ENCODE results near the gene IVL. TPM values are rescaled to one million over a fixed set of nuclear protein-coding genes. Genes with fewer than 3 reads are reported as not detected.

IVL gene
- total RNA-seq, 2 donors from 2014 or later = 0.46 to 0.57 TPM

GRCh38 chr1:152942161-152942560 lies 33.8 kb downstream of the IVL start:
- intact Hi-C loops (cut with DNase I) = no loop called here
- TF ChIP-seq CTCF (IDR thresholded peaks at IDR 0.05) (no peak), POLR2AphosphoS5 (IDR thresholded peaks at IDR 0.05) (no peak), POLR2A (IDR thresholded peaks at IDR 0.05) (no peak)
- WGBS = 80% methylated on average over 2 of the region's 2 CpGs
- Histone ChIP-seq H3K4me3 (no peak overlapping the region), H3K36me3 (no peaks in the 10 kb centered on the region), H3K27ac (no peak overlapping the region), H3K9me3 (no peaks in the 10 kb centered on the region), H3K27me3 (replicated peaks; ENCODE audit: insufficient read depth) (no peaks in the 10 kb centered on the region), H3K4me1 (replicated peaks) (no peaks in the 10 kb centered on the region)
- no peak for DNase-seq (ENCODE audit: low spot score)

DNA sequence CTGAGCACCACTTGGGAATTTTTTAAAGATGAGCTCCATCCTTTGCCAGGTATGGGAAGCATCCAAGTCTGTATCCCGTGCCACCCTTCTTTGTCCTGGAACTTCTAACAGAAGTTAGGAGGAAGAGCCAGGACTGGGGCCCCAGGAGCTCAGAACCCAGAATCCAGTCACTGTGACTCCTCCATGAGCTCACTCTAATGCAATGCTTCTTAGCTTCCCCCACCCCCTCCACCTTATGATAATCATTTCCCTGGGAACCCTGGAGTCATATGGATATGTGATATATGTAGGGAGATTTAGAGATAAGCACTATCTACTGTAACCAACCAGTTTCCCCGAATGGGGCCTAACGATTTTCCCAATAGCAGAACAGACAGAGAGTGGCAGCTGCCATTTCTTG lies 37.9 kb downstream of the IVL start:
- 70% methylated on average over 3 of the region's 3 CpGs for WGBS
- Histone ChIP-seq H3K4me1 (replicated peaks) (no peaks in the 10 kb centered on the region), H3K27ac (no peak overlapping the region), H3K36me3 (no peaks in the 10 kb centered on the region), H3K9me3 (no peaks in the 10 kb centered on the region), H3K4me3 (no peak overlapping the region), H3K27me3 (replicated peaks; ENCODE audit: insufficient read depth) (no peaks in the 10 kb centered on the region)
- no peak for DNase-seq (ENCODE audit: low spot score)
- TF ChIP-seq CTCF (IDR thresholded peaks at IDR 0.05) (no peak), POLR2A (IDR thresholded peaks at IDR 0.05) (no peak), POLR2AphosphoS5 (IDR thresholded peaks at IDR 0.05) (no peak)
- intact Hi-C loops (cut with DNase I) = no loop called here

DNA sequence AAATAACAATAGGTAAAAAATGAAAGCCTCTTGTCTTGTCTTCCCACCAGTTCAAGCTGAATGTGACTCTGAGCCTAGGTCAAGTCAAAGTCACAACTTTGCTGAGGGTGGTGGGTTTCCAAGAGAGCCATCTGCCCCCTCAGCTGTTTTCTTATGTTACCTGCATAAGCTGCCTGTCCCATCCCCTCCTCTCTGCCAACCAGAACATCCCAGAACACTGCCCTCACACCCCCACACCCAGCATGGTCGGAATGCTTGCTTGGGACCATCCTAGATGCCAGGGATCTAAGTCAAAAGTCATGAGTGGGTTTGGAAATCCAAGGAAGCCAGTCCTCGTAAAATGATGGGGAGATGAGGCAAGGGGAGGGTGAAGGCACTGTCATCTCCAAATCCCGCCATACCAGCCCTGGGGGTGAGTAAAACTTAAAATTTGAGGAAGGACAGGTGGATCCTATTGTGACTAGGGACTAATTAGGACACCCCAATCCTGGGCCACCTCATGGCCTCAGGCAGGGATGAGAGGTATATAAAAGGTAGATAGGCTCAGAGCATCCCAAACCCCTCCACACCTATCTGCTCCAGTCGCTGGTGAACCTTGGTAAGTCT lies 38.4 kb downstream of the IVL start, which contains the start of gene SPRR5:
SPRR5 (plus strand) TSS at position 556 of the 606 bp plus-strand sequence. CDS start 1,349 bp downstream, outside the sequence.
- Histone ChIP-seq H3K36me3 (no peaks in the 10 kb centered on the region), H3K4me1 (replicated peaks) (no peaks in the 10 kb centered on the region), H3K4me3 (no peak within 1 kb of the TSS), H3K9me3 (no peaks in the 10 kb centered on the region), H3K27me3 (replicated peaks; ENCODE audit: insufficient read depth) (no peaks in the 10 kb centered on the region), H3K27ac (no peak within 1 kb of the TSS)
- intact Hi-C loops (cut with DNase I) = no loop called here
- no peak for TF ChIP-seq POLR2A (IDR thresholded peaks at IDR 0.05)
- TF ChIP-seq POLR2AphosphoS5 (IDR thresholded peaks at IDR 0.05) = no peak
- TF ChIP-seq CTCF (IDR thresholded peaks at IDR 0.05) = no peak
- no peak for DNase-seq (ENCODE audit: low spot score)
- 85% methylated on average over 4 of the region's 4 CpGs for WGBS

GRCh38 chr1:152951711-152952110 lies 43.4 kb downstream of the IVL start:
- no peaks in the 10 kb centered on the region for H3K36me3 ChIP-seq
- intact Hi-C loops (cut with DNase I) = no loop called here
- DNase-seq (ENCODE audit: low spot score) = no peak
- no peaks in the 10 kb centered on the region for H3K4me1 ChIP-seq (replicated peaks)
- no peaks in the 10 kb centered on the region for H3K9me3 ChIP-seq
- TF ChIP-seq POLR2A (IDR thresholded peaks at IDR 0.05) (no peak), CTCF (IDR thresholded peaks at IDR 0.05) (no peak), POLR2AphosphoS5 (IDR thresholded peaks at IDR 0.05) (no peak)
- 85% methylated on average over 5 of the region's 5 CpGs for WGBS
- no peak overlapping the region for H3K27ac ChIP-seq
- H3K27me3 ChIP-seq (replicated peaks; ENCODE audit: insufficient read depth) = no peaks in the 10 kb centered on the region
- H3K4me3 ChIP-seq = no peak overlapping the region

- DNase-seq (ENCODE audit: low spot score) = no peak
These were observed 45.4 kb downstream of the IVL start for GRCh38 chr1:152953761-152954160.

More at GRCh38 chr1:152953761-152954160, 45.4 kb downstream of the IVL start:
- Histone ChIP-seq H3K4me1 (replicated peaks) (no peaks in the 10 kb centered on the region), H3K4me3 (no peak overlapping the region), H3K27ac (no peak overlapping the region), H3K27me3 (replicated peaks; ENCODE audit: insufficient read depth) (no peaks in the 10 kb centered on the region), H3K9me3 (no peaks in the 10 kb centered on the region), H3K36me3 (no peaks in the 10 kb centered on the region)
- WGBS = 63% methylated on average over 7 of the region's 7 CpGs
- intact Hi-C loops (cut with DNase I) = no loop called here
- TF ChIP-seq POLR2A (IDR thresholded peaks at IDR 0.05) = no peak
- no peak for TF ChIP-seq CTCF (IDR thresholded peaks at IDR 0.05)
- TF ChIP-seq POLR2AphosphoS5 (IDR thresholded peaks at IDR 0.05) = no peak
